NCI-H446 treated with DMSO at 0.1 percent for 48 hours (cell line): Measurements from ENCODE around the gene ADCY3.
A peak's percentile ranks its signal among the peaks of the same experiment; 100 is the strongest.
"Not testable (repeated sequence)": the region's sequence is repeated elsewhere in the genome, so short reads cannot be mapped to it uniquely, and the experiment has no call there.

Source experiments
- DNase-seq: peaks from one replicate; lab custom pipeline; 2025; lab: John Stamatoyannopoulos, UW

Gene ADCY3

GRCh38 chr2:24809316-24810007, 110.6 kb downstream of the ADCY3 start:
- DNase-seq, result no peak

- DNase-seq, result no peak
Measured at GRCh38 chr2:24806661-24807036, 113.4 kb downstream of the ADCY3 start.

- DNase-seq, result not testable (repeated sequence)
Measured at GRCh38 chr2:24805811-24806660, 114.0 kb downstream of the ADCY3 start.

GRCh38 chr2:24800487-24800886, 119.5 kb downstream of the ADCY3 start:
- DNase-seq, result not testable (repeated sequence)

- no peak for DNase-seq
Measured at GRCh38 chr2:24797644-24798043, 122.4 kb downstream of the ADCY3 start.

GRCh38 chr2:24793761-24794435, 126.1 kb downstream of the ADCY3 start:
- peak; percentile 44 for DNase-seq

- DNase-seq, result peak; percentile 92
Measured at GRCh38 chr2:24792874-24793760, 126.9 kb downstream of the ADCY3 start, which contains the start of the genes CENPO and PTRHD1. Gene CENPO (plus strand): TSS chr2:24793425. CDS start chr2:24793920, 495 bp downstream. Gene PTRHD1 (minus strand): TSS chr2:24793391. CDS start chr2:24793377, 14 bp downstream.

- DNase-seq, result no peak
Measured at GRCh38 chr2:24792542-24792873, 127.5 kb downstream of the ADCY3 start.

GRCh38 chr2:24791452-24791851, 128.6 kb downstream of the ADCY3 start:
- DNase-seq, result no peak

GRCh38 chr2:24788816-24789215, 131.2 kb downstream of the ADCY3 start:
- no peak for DNase-seq

- no peak for DNase-seq
Measured at GRCh38 chr2:24787532-24787931, 132.5 kb downstream of the ADCY3 start.

- no peak for DNase-seq
Measured at GRCh38 chr2:24785671-24786321, 134.2 kb downstream of the ADCY3 start.

- DNase-seq, result no peak
Measured at GRCh38 chr2:24783641-24784040, 136.4 kb downstream of the ADCY3 start.

GRCh38 chr2:24779116-24779515, 140.9 kb downstream of the ADCY3 start:
- no peak for DNase-seq

GRCh38 chr2:24774373-24774772, 145.7 kb downstream of the ADCY3 start:
- no peak for DNase-seq

GRCh38 chr2:24771764-24772586, 148.1 kb downstream of the ADCY3 start:
- DNase-seq, result no peak

- DNase-seq, result no peak
Measured at GRCh38 chr2:24771061-24771460, 149.0 kb downstream of the ADCY3 start.
